HepG2 (cell line): ENCODE measurements around the gene BRMS1. TPM values are rescaled to one million over a fixed set of nuclear protein-coding genes. Genes with fewer than 3 reads are reported as not detected.

Source experiments
- ARNT2 ChIP-seq: sonication (generic); formaldehyde crosslinking; IDR thresholded peaks from 2 replicates; pipeline ENCODE4 v1.8.0; 2022; ENCODE audit warnings: mild to moderate bottlenecking, low read depth, missing genetic modification reagents, moderate library complexity
- CENPX ChIP-seq: sonication (generic); formaldehyde crosslinking; IDR thresholded peaks from 2 replicates; pipeline ENCODE4 v1.9.0; 2021; ENCODE audit warnings: mild to moderate bottlenecking, missing genetic modification reagents, moderate library complexity
- CHD4 ChIP-seq: fragments of 200-600 bp; sonication (generic); IDR thresholded peaks from 2 replicates; pipeline ENCODE4 v1.7.0; 2017; ENCODE audit warnings: mild to moderate bottlenecking, low read length, borderline replicate concordance
- ELF1 ChIP-seq: sonication (generic); formaldehyde crosslinking; IDR thresholded peaks from 2 replicates; pipeline ENCODE4 v1.4.0; 2020; ENCODE audit warnings: missing genetic modification reagents
- GTF2F1 ChIP-seq: fragments of 150-350 bp; IDR thresholded peaks from 2 replicates; pipeline ENCODE4 v1.6.1; 2014; ENCODE audit warnings: low read length
- HES4 ChIP-seq: sonication (generic); formaldehyde crosslinking; IDR thresholded peaks from 2 replicates; pipeline ENCODE4 v1.9.0; 2021; ENCODE audit warnings: mild to moderate bottlenecking, missing genetic modification reagents, borderline replicate concordance
- MATR3 ChIP-seq: sonication (generic); formaldehyde crosslinking; IDR thresholded peaks from 2 replicates; pipeline ENCODE4 v1.4.0; 2020; ENCODE audit warnings: missing genetic modification reagents
- MZF1 ChIP-seq: sonication (generic); formaldehyde crosslinking; IDR thresholded peaks from 2 replicates; pipeline ENCODE4 v1.8.1; 2023; ENCODE audit warnings: mild to moderate bottlenecking, missing genetic modification reagents, borderline replicate concordance
- POLR2G ChIP-seq: fragments of 200-400 bp; formaldehyde crosslinking; IDR thresholded peaks from 2 replicates; pipeline ENCODE4 v1.6.1; 2018; ENCODE audit warnings: mild to moderate bottlenecking, low read depth, low read length, moderate library complexity
- RBM39 ChIP-seq: fragments of 200-400 bp; formaldehyde crosslinking; IDR thresholded peaks from one replicate; pipeline ENCODE4 v1.6.1; 2018; ENCODE audit warnings: antibody characterized with exemption, mild to moderate bottlenecking, low read depth, low read length; ENCODE audit not compliant: poor library complexity, severe bottlenecking
- SNRNP70 ChIP-seq: fragments of 200-400 bp; formaldehyde crosslinking; IDR thresholded peaks from 2 replicates; pipeline ENCODE4 v1.6.1; 2017; ENCODE audit warnings: mild to moderate bottlenecking, low read depth, low read length, moderate library complexity
- polyA plus RNA-seq, 8 experiments: library from polyadenylated mRNA; depleted of rRNA in 3 of 8; stranded (reverse) in 7 of 8; unstranded in 1 of 8; fragments of >200 nt; fragmentation: Illumina TruSeq in 4 of 8; extraction: Trizol in 4 of 8; gene quantifications; 2 replicates each; pipeline versions ENCODE4 v1.2.1 to v1.2.3, GENCODE V29; 2011 to 2016; ENCODE audit warnings: low read depth in 4 of 8, missing spikeins in 1 of 8, mixed read lengths in 1 of 8; ENCODE audit not compliant: insufficient read depth in 1 of 8
- total RNA-seq, 5 experiments: library from RNA; depleted of rRNA; stranded (reverse); fragments of >200 nt; fragmentation: Illumina TruSeq; extraction: Trizol; gene quantifications; 2 replicates each; pipeline ENCODE4 v1.2.3, GENCODE V29; 2016; ENCODE audit warnings: low read depth in 1 of 5
- TF ChIP-seq, protein P1 (sequence below): sonication (generic); formaldehyde crosslinking; IDR thresholded peaks from 2 replicates; pipeline ENCODE4 v1.4.0; 2020; ENCODE audit warnings: mild to moderate bottlenecking, missing genetic modification reagents, borderline replicate concordance
- TF ChIP-seq, protein P2 (sequence below): fragments of 450-650 bp; IDR thresholded peaks from 2 replicates; pipeline ENCODE4 v1.6.1; 2017
- TF ChIP-seq, protein P3 (sequence below): sonication (generic); formaldehyde crosslinking; IDR thresholded peaks from 2 replicates; pipeline ENCODE4 v1.8.1; 2023; ENCODE audit warnings: mild to moderate bottlenecking, inconsistent platforms, moderate library complexity, missing genetic modification reagents, borderline replicate concordance
- TF ChIP-seq, protein P4 (sequence below): sonication (generic); formaldehyde crosslinking; IDR thresholded peaks from 2 replicates; pipeline ENCODE4 v1.4.0; 2020; ENCODE audit warnings: missing genetic modification reagents, borderline replicate concordance
- TF ChIP-seq, protein P5 (sequence below): sonication (generic); formaldehyde crosslinking; IDR thresholded peaks from 2 replicates; pipeline ENCODE4 v1.4.0; 2020; ENCODE audit warnings: mild to moderate bottlenecking, missing genetic modification reagents
- TF ChIP-seq, protein P6 (sequence below): sonication (generic); formaldehyde crosslinking; IDR thresholded peaks from 2 replicates; pipeline ENCODE4 v1.4.0; 2020; ENCODE audit warnings: missing genetic modification reagents

Gene BRMS1
- total and polyA plus RNA-seq, 2 of the 13 experiments (the other 11 are each of a cell fraction or from before 2014, with no cell fraction given) = 15.8 to 55.7 TPM

DNA sequence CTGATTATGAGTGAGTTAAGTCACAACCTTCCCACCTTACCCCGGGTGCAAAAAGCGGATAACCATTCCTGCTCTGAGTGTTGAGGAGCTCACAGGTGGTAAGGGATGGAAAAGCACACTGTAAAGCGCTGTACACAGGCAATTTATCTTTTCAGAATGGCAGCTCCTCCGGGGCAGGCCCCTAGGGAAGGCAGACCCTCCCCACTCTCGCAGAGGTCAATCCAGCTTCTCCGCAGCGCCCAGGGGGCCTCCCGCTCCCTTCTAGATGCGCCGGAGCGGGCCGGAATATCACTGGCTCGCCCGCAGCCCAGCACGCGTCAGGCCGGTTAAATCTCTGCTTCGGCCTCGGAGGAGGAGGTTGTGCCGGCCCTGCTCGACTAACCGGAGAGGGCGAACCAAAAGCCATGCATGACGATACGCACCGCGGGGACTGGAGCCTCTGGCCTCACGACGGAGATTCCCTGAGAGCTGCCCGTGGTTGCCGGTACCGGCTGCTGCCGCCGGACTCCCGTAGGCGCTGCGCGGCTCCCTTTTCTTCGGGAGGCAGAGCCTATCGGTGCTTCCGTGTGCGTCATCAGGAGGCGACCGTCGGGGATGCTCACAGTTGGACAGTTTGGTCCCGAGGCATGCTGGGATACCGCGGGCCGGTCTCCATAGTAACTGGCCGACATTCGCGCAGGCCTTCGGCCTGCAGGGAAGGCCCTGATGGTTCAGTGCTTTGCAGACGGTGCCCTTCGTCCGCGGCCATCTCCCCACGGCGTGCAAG, at the start of gene BRMS1 (continued):
- TF ChIP-seq, protein P1, sequence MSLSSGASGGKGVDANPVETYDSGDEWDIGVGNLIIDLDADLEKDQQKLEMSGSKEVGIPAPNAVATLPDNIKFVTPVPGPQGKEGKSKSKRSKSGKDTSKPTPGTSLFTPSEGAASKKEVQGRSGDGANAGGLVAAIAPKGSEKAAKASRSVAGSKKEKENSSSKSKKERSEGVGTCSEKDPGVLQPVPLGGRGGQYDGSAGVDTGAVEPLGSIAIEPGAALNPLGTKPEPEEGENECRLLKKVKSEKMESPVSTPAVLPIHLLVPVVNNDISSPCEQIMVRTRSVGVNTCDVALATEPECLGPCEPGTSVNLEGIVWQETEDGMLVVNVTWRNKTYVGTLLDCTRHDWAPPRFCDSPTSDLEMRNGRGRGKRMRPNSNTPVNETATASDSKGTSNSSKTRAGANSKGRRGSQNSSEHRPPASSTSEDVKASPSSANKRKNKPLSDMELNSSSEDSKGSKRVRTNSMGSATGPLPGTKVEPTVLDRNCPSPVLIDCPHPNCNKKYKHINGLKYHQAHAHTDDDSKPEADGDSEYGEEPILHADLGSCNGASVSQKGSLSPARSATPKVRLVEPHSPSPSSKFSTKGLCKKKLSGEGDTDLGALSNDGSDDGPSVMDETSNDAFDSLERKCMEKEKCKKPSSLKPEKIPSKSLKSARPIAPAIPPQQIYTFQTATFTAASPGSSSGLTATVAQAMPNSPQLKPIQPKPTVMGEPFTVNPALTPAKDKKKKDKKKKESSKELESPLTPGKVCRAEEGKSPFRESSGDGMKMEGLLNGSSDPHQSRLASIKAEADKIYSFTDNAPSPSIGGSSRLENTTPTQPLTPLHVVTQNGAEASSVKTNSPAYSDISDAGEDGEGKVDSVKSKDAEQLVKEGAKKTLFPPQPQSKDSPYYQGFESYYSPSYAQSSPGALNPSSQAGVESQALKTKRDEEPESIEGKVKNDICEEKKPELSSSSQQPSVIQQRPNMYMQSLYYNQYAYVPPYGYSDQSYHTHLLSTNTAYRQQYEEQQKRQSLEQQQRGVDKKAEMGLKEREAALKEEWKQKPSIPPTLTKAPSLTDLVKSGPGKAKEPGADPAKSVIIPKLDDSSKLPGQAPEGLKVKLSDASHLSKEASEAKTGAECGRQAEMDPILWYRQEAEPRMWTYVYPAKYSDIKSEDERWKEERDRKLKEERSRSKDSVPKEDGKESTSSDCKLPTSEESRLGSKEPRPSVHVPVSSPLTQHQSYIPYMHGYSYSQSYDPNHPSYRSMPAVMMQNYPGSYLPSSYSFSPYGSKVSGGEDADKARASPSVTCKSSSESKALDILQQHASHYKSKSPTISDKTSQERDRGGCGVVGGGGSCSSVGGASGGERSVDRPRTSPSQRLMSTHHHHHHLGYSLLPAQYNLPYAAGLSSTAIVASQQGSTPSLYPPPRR (CRISPR knock-in tag) = peak; percentile 47; the same call in 1 of the 2 replicates
- no peak for TF ChIP-seq MZF1
- TF ChIP-seq CENPX (CRISPR knock-in tag) = no peak
- TF ChIP-seq, protein P2, sequence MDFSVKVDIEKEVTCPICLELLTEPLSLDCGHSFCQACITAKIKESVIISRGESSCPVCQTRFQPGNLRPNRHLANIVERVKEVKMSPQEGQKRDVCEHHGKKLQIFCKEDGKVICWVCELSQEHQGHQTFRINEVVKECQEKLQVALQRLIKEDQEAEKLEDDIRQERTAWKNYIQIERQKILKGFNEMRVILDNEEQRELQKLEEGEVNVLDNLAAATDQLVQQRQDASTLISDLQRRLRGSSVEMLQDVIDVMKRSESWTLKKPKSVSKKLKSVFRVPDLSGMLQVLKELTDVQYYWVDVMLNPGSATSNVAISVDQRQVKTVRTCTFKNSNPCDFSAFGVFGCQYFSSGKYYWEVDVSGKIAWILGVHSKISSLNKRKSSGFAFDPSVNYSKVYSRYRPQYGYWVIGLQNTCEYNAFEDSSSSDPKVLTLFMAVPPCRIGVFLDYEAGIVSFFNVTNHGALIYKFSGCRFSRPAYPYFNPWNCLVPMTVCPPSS = no peak
- TF ChIP-seq POLR2G = peak; percentile 90
- TF ChIP-seq CHD4 = no peak
- peak; percentile 99 for TF ChIP-seq ELF1 (CRISPR knock-in tag)
- TF ChIP-seq RBM39 = no peak
- TF ChIP-seq, protein P3, sequence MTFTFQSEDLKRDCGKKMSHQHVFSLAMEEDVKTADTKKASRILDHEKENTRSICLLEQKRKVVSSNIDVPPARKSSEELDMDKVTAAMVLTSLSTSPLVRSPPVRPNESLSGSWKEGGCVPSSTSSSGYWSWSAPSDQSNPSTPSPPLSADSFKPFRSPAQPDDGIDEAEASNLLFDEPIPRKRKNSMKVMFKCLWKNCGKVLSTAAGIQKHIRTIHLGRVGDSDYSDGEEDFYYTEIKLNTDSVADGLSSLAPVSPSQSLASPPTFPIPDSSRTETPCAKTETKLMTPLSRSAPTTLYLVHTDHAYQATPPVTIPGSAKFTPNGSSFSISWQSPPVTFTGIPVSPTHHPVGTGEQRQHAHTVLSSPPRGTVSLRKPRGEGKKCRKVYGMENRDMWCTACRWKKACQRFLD (CRISPR knock-in tag) = no peak
- no peak for TF ChIP-seq MATR3 (CRISPR knock-in tag)
- TF ChIP-seq SNRNP70 = no peak
- TF ChIP-seq, protein P4, sequence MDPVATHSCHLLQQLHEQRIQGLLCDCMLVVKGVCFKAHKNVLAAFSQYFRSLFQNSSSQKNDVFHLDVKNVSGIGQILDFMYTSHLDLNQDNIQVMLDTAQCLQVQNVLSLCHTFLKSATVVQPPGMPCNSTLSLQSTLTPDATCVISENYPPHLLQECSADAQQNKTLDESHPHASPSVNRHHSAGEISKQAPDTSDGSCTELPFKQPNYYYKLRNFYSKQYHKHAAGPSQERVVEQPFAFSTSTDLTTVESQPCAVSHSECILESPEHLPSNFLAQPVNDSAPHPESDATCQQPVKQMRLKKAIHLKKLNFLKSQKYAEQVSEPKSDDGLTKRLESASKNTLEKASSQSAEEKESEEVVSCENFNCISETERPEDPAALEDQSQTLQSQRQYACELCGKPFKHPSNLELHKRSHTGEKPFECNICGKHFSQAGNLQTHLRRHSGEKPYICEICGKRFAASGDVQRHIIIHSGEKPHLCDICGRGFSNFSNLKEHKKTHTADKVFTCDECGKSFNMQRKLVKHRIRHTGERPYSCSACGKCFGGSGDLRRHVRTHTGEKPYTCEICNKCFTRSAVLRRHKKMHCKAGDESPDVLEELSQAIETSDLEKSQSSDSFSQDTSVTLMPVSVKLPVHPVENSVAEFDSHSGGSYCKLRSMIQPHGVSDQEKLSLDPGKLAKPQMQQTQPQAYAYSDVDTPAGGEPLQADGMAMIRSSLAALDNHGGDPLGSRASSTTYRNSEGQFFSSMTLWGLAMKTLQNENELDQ (CRISPR knock-in tag) = no peak; the same call in 1 of the 2 replicates
- TF ChIP-seq, protein P5, sequence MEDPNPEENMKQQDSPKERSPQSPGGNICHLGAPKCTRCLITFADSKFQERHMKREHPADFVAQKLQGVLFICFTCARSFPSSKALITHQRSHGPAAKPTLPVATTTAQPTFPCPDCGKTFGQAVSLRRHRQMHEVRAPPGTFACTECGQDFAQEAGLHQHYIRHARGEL (CRISPR knock-in tag) = no peak
- TF ChIP-seq HES4 = 0 out of 2 replicates have a peak, but pooled peaks have one; percentile 46
- peak; percentile 79; the same call in 1 of the 2 replicates for TF ChIP-seq ARNT2 (CRISPR knock-in tag)
- no peak for TF ChIP-seq GTF2F1
- TF ChIP-seq, protein P6, sequence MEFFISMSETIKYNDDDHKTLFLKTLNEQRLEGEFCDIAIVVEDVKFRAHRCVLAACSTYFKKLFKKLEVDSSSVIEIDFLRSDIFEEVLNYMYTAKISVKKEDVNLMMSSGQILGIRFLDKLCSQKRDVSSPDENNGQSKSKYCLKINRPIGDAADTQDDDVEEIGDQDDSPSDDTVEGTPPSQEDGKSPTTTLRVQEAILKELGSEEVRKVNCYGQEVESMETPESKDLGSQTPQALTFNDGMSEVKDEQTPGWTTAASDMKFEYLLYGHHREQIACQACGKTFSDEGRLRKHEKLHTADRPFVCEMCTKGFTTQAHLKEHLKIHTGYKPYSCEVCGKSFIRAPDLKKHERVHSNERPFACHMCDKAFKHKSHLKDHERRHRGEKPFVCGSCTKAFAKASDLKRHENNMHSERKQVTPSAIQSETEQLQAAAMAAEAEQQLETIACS (CRISPR knock-in tag) = no peak; the same call in 1 of the 2 replicates
